ENCODE measurements around the gene ANKRD33B. TPM values are rescaled to one million over a fixed set of nuclear protein-coding genes. Genes with fewer than 3 reads are reported as not detected.
"Not testable (repeated sequence)": the region's sequence is repeated elsewhere in the genome, so short reads cannot be mapped to it uniquely, and the experiment has no call there.

ANKRD33B gene
- total and polyA plus RNA-seq, 5 experiments from 2014 or later: 0.06 to 1.2 (median 1.1) TPM; not detected in 2

DNA sequence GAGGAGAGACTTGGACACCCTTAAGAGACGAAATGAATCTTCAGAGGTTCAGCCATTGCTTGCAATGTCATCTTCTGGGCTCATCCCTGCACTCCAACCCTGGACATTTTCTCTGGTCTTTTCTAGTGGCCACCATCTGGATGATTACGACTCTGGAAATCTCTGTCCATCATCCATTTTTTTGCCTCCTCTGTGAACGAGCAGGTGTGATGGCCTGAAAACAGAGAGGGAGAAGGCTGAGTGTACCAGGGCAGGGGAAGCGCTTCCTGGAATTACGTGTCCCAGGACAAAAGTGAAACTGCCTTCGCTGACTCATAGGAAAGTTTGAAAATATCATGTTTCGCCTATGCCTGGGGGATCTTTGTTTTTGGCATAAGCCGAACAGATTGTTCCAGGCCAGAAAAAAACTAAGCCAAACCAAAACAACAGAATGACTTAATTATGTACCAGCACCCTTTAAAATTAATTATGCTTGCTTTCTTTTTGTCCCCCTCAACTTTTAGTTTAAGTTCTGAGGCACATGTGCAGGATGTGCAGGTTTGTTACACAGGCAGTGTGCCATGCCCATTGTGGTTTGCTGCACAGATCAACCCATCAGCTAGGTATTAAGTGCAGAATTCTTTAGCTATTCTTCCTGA, 31.9 kb downstream of the ANKRD33B start:
- H3K9me3 Mint-ChIP-seq: peaks cover 0 to 18% (median 2%) of the 10 kb centered on the region in 9 donors
- peaks cover 0 to 15% (median 1%) of the 10 kb centered on the region in 3 donors for H3K36me3 Mint-ChIP-seq
- DNase-seq (no peak), ATAC-seq (no peak)
- peaks cover 0 to 28% (median 6%) of the 10 kb centered on the region in 4 donors for H3K4me1 Mint-ChIP-seq
- H3K27me3 Mint-ChIP-seq: peaks cover 0 to 17% (median 4%) of the 10 kb centered on the region in 5 donors
- peak overlapping the region in 1 of 10 donors; percentile 15 for H3K27ac Mint-ChIP-seq
- H3K4me3 Mint-ChIP-seq: peak overlapping the region in 2 of 10 donors; percentile 6 to 26
- POLR2A ChIA-PET: no interaction called here

- Mint-ChIP-seq H3K4me1 (peaks cover 1 to 30% (median 6%) of the 10 kb centered on the region in 4 donors), H3K4me3 (peak overlapping the region in 2 of 10 donors; percentile 6 to 26), H3K36me3 (peaks cover 0 to 15% (median 1%) of the 10 kb centered on the region in 3 donors), H3K27ac (no peak overlapping the region), H3K27me3 (peaks cover 0 to 17% (median 7%) of the 10 kb centered on the region in 5 donors), H3K9me3 (peaks cover 0 to 18% (median 2%) of the 10 kb centered on the region in 9 donors)
- POLR2A ChIA-PET: no interaction called here
- DNase-seq: no peak
- ATAC-seq: no peak
Measured at GRCh38 chr5:10596310-10596703, 32.4 kb downstream of the ANKRD33B start.

DNA sequence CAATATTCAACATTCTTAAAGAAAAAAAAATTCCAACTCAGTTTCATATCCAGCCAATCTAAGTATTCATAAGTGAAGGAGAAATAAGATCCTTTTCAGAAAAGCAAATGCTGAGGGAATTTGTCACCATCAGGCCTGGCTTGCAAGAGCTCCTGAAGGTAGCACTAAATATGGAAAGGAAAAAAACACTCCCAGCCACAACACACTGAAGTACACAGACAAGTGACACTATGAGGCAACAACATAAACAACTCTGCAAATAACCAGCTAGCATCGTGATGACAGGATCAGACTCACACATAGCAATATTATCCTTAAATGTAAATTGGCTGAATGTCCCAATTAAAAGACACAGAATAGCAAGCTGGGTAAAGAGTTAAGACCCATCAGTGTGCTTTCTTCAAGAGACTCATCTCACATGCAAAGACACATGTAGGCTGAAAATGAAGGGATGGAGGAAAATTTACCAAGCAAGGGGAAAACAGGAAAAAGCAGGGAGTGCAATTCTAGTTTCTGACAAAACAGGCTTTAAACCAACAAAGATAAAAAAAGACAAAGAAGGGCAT, 33.1 kb downstream of the ANKRD33B start:
- ATAC-seq (no peak), DNase-seq (no peak)
- Mint-ChIP-seq H3K27me3 (peaks cover 0 to 17% (median 11%) of the 10 kb centered on the region in 5 donors), H3K9me3 (peaks cover 0 to 18% (median 2%) of the 10 kb centered on the region in 9 donors), H3K4me1 (peaks cover 7 to 34% (median 8%) of the 10 kb centered on the region in 4 donors), H3K4me3 (no peak overlapping the region), H3K36me3 (peaks cover 0 to 15% (median 1%) of the 10 kb centered on the region in 3 donors), H3K27ac (no peak overlapping the region)
- POLR2A ChIA-PET: no interaction called here

DNA sequence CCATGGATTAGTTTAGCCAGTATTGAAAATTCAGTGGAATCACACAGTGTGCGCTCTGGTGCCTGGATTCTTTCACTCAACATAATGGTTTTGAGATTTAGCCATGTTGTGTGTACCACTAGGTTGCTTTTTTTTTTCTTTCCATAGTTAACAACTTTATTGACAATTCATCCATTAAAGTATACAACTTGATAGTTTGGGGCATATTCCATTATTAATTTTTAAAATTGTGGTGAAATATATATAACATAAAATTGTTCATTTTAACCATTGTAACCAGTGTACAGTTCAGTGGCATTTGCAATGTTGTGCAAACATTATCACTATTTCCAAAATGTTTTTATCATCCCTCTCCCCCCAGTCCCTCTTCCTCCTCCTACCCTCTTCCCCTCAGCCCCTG, 35.2 kb downstream of the ANKRD33B start:
- Mint-ChIP-seq H3K27me3 (peaks cover 0 to 17% (median 11%) of the 10 kb centered on the region in 5 donors), H3K9me3 (peaks cover 0 to 18% (median 2%) of the 10 kb centered on the region in 9 donors), H3K27ac (no peak overlapping the region), H3K4me3 (no peak overlapping the region), H3K36me3 (peaks cover 0 to 15% (median 1%) of the 10 kb centered on the region in 3 donors), H3K4me1 (peaks cover 7 to 26% (median 8%) of the 10 kb centered on the region in 4 donors)
- POLR2A ChIA-PET: no interaction called here
- ATAC-seq: no peak
- DNase-seq: no peak

DNA sequence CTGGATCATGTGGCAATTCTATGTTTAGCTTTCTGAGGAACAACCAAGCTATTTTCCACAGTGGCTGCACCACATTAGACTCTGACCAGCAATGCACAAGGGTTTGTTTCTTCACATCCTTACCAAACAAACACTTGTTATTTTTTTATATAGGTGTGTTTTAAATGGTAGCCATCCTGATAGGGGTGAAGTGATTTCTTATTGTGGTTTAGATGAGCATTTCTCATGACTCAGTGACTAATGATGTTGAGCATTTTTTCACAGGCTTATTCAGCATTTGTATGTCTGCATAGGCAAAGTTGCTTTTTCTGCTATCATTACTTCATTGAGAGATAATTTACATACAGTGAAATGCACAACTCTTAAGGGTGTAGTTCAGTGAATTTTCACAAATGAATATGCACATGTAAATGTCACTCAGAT, 36.0 kb downstream of the ANKRD33B start:
- DNase-seq (no peak), ATAC-seq (no peak)
- no peak overlapping the region for H3K4me3 Mint-ChIP-seq
- POLR2A ChIA-PET: no interaction called here
- no peak overlapping the region for H3K27ac Mint-ChIP-seq
- H3K36me3 Mint-ChIP-seq: peaks cover 0 to 15% (median 1%) of the 10 kb centered on the region in 3 donors
- peaks cover 7 to 23% (median 8%) of the 10 kb centered on the region in 4 donors for H3K4me1 Mint-ChIP-seq
- H3K9me3 Mint-ChIP-seq: peaks cover 0 to 18% (median 2%) of the 10 kb centered on the region in 9 donors
- peaks cover 0 to 18% (median 9%) of the 10 kb centered on the region in 5 donors for H3K27me3 Mint-ChIP-seq

- DNase-seq (no peak), ATAC-seq (no peak)
- Mint-ChIP-seq H3K36me3 (peaks cover 0 to 15% (median 1%) of the 10 kb centered on the region in 3 donors), H3K27ac (no peak overlapping the region), H3K27me3 (peaks cover 0 to 22% (median 15%) of the 10 kb centered on the region in 5 donors), H3K4me1 (peaks cover 7 to 22% (median 8%) of the 10 kb centered on the region in 4 donors), H3K4me3 (peak overlapping the region in 1 of 10 donors; percentile 49), H3K9me3 (peaks cover 0 to 18% (median 2%) of the 10 kb centered on the region in 9 donors)
- POLR2A ChIA-PET: no interaction called here
Measured at GRCh38 chr5:10600626-10601245, 36.9 kb downstream of the ANKRD33B start.

DNA sequence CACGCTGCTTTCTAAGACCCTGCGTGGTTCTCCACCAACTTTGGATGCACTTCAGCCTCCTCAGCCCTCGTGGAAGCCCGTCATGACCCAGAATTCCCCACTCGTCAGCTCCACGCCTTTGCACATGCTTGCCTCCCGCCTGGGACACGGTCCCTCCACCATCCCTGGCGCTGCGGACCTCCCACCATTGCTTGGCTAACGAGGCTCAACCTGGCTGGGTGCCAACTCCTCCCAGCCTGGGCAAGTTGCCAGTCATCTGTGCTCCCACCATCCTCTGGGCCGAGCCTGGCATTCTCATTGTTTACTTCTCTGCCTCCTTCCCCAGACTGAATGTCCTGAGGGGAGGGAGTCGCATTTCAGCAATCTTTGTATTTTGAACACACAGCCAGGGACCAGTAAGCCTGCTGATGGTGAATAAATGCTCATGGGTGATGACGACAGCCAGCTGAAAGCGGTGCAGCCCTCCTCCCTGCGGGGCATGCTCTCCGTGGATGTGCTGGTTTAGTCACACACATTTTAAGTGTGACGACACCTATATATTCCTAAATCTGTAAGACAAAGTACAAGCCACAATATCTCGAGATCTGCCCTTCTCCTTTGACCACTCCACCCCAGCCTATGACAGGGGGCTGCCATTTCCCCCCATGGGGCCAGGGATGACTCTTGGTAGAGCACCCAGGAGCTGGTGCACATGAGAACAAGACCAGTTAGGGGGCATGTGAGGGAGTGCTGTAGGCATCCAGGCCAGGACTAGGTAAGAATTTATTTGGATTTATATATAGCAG, 37.6 kb downstream of the ANKRD33B start:
- DNase-seq (no peak), ATAC-seq (no peak)
- peaks cover 0 to 12% (median 1%) of the 10 kb centered on the region in 3 donors for H3K36me3 Mint-ChIP-seq
- peaks cover 0 to 15% (median 2%) of the 10 kb centered on the region in 9 donors for H3K9me3 Mint-ChIP-seq
- POLR2A ChIA-PET: no interaction called here
- H3K27ac Mint-ChIP-seq: no peak overlapping the region
- peaks cover 0 to 17% (median 15%) of the 10 kb centered on the region in 5 donors for H3K27me3 Mint-ChIP-seq
- H3K4me1 Mint-ChIP-seq: peaks cover 3 to 18% (median 5%) of the 10 kb centered on the region in 4 donors
- H3K4me3 Mint-ChIP-seq: peak overlapping the region in 3 of 10 donors; percentile 20 to 49 (median 39)

DNA sequence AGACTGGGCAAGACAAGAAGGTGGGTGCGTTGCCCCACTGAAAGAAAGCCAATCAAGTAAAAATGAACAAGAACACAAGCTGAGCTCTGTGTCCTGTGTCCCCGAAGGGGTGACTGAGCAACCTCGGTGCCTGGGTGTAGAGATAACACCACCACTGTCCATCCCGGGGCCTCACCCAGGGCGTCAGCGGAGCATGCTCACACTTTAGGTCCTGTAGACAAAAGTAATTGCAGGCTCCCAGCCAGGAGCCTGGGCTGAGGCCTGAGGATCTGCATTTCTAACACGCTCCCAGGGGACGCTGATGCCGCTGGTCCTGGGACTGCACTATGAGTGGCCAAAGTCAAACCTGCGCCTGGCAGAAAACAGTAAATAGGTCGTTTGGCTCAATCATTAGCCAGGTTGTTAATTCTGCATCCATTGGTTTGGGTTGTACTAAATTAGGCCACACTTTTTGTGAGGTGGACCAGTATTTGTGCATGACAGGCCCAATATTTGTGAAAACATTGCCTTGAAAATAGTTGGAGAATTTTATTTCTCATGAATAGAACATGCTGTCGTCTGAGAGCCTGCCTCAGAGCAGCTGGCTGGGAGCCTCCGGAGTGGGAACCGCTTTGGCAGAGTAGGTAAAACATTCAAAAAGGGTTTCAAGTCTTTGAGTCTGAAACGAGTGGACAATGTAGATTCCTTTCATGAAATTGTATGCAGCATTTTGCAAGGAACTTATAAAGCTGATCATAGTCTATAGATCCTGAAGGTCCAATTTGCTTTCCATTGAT, 38.3 kb downstream of the ANKRD33B start:
- H3K36me3 Mint-ChIP-seq: peaks cover 0 to 6% (median 1%) of the 10 kb centered on the region in 3 donors
- H3K4me3 Mint-ChIP-seq: no peak overlapping the region
- no peak overlapping the region for H3K27ac Mint-ChIP-seq
- H3K9me3 Mint-ChIP-seq: peaks cover 0 to 11% (median 0%) of the 10 kb centered on the region in 9 donors
- POLR2A ChIA-PET: no interaction called here
- no peak for DNase-seq
- H3K27me3 Mint-ChIP-seq: peaks cover 0 to 21% (median 15%) of the 10 kb centered on the region in 5 donors
- peaks cover 6 to 19% (median 9%) of the 10 kb centered on the region in 4 donors for H3K4me1 Mint-ChIP-seq
- no peak for ATAC-seq

DNA sequence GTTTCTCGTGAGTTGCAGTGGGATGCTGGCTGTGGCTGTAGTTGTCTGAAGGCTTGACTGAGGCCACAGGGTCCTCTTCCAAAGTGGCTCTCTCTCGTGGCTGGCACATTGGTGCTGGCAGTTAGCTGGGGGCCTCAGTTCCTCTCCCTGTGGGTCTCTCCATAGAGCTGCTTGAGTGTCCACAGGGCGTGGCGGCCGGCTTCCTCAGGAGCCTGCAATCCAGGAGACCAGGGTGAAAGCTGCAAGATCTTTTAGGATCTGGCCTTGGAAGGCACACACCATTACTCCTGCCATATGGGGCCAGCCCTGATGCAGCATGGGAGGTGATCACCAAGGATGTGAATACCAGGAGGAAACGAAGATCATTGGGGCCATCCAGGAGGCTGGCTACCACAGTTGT, 41.1 kb downstream of the ANKRD33B start:
- no peaks in the 10 kb centered on the region for H3K9me3 Mint-ChIP-seq
- peaks cover 13 to 30% (median 16%) of the 10 kb centered on the region in 4 donors for H3K4me1 Mint-ChIP-seq
- H3K4me3 Mint-ChIP-seq: no peak overlapping the region
- H3K27ac Mint-ChIP-seq: no peak overlapping the region
- DNase-seq: no peak
- POLR2A ChIA-PET: no interaction called here
- H3K27me3 Mint-ChIP-seq: peaks cover 0 to 34% (median 13%) of the 10 kb centered on the region in 5 donors
- ATAC-seq: no peak
- no peaks in the 10 kb centered on the region for H3K36me3 Mint-ChIP-seq

DNA sequence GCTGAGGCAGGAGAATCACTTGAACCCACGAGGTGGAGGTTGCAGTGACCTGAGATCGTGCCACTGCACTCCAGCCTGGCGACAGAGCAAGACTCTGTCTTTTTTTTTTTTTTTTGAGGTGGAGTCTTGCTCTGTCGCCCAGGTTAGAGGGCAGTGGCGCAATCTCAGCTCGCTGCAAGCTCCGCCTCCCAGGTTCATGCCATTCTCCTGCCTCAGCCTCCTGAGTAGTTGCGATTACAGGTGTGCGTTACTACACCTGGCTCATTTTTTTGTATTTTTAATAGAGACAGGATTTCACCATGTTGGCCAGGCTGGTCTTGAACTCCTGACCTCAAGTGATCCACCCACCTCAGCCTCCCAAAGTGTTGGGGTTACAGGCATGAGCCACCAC, 42.8 kb downstream of the ANKRD33B start:
- H3K4me1 Mint-ChIP-seq: peaks cover 13 to 21% (median 13%) of the 10 kb centered on the region in 4 donors
- DNase-seq, ATAC-seq, POLR2A ChIA-PET, H3K9me3 Mint-ChIP-seq, H3K36me3 Mint-ChIP-seq: not testable (repeated sequence)
- peak overlapping the region in 2 of 10 donors; percentile 40 to 69 for H3K27ac Mint-ChIP-seq
- peaks cover 0 to 31% (median 12%) of the 10 kb centered on the region in 5 donors for H3K27me3 Mint-ChIP-seq
- peak overlapping the region in 4 of 10 donors; percentile 48 to 65 (median 62) for H3K4me3 Mint-ChIP-seq

GRCh38 chr5:10607023-10607665, 43.3 kb downstream of the ANKRD33B start:
- Mint-ChIP-seq H3K27ac (peak overlapping the region in 3 of 10 donors; percentile 40 to 69 (median 49)), H3K36me3 (no peaks in the 10 kb centered on the region), H3K9me3 (no peaks in the 10 kb centered on the region), H3K4me3 (peak overlapping the region in 9 of 10 donors; percentile 36 to 70 (median 59)), H3K27me3 (peaks cover 0 to 29% (median 12%) of the 10 kb centered on the region in 5 donors), H3K4me1 (peaks cover 11 to 20% (median 12%) of the 10 kb centered on the region in 4 donors)
- ATAC-seq (peak; percentile 36 to 77), DNase-seq (peak in 1 of 10 donors; percentile 39)
- POLR2A ChIA-PET: no interaction called here
